GM23338 (cell line): ENCODE data around the gene TMPRSS11F. TPM values are rescaled to one million over a fixed set of nuclear protein-coding genes. Genes with fewer than 3 reads are reported as not detected.

Experiments used
- ATAC-seq: fragments of 200-7000 bp; cut with Tn5 transposase; 3 replicates; pipeline ENCODE4 v1.9.1; 2020
- DNase-seq: peaks from one replicate; pipeline ENCODE4 v3.0.0-alpha.2; 2015; ENCODE audit warnings: low spot score
- H2AFZ ChIP-seq: fragments of 200-600 bp; sonication (generic); 2 replicates; pipeline ENCODE4 v1.8.0; 2016; ENCODE audit warnings: antibody characterized with exemption, mild to moderate bottlenecking, moderate library complexity
- H3F3A ChIP-seq: fragments of 200-600 bp; sonication (generic); replicated peaks from 2 replicates; pipeline ENCODE4 v1.8.0; 2017; ENCODE audit warnings: antibody characterized with exemption, mixed run types, low read depth
- H3K27ac ChIP-seq: fragments of 200-600 bp; sonication (generic); 2 replicates; pipeline ENCODE4 v1.6.1; 2016; ENCODE audit warnings: low read depth
- H3K27me3 ChIP-seq: fragments of 200-600 bp; sonication (generic); 2 replicates; pipeline ENCODE4 v1.8.0; 2016; ENCODE audit warnings: mild to moderate bottlenecking, mixed run types, moderate library complexity; ENCODE audit not compliant: insufficient read depth
- H3K36me3 ChIP-seq: fragments of 200-600 bp; sonication (generic); 2 replicates; pipeline ENCODE4 v1.8.0; 2016; ENCODE audit warnings: mild to moderate bottlenecking; ENCODE audit not compliant: insufficient read depth
- H3K4me1 ChIP-seq: fragments of 200-600 bp; sonication (generic); 2 replicates; pipeline ENCODE4 v1.8.0; 2016; ENCODE audit warnings: mild to moderate bottlenecking, moderate library complexity; ENCODE audit not compliant: insufficient read depth
- H3K4me2 ChIP-seq: fragments of 200-600 bp; sonication (generic); 2 replicates; pipeline ENCODE4 v1.7.1; 2017; ENCODE audit warnings: mixed run types
- H3K4me3 ChIP-seq: fragments of 200-600 bp; sonication (generic); 2 replicates; pipeline ENCODE4 v1.6.1; 2016; ENCODE audit warnings: mixed run types
- H3K79me2 ChIP-seq: fragments of 200-600 bp; sonication (generic); replicated peaks from 2 replicates; pipeline ENCODE4 v1.8.0; 2017; ENCODE audit warnings: mild to moderate bottlenecking; ENCODE audit not compliant: insufficient read depth
- H3K9me2 ChIP-seq: fragments of 200-600 bp; sonication (generic); 2 replicates; pipeline ENCODE4 v1.8.0; 2017; ENCODE audit not compliant: insufficient read depth
- H4K20me1 ChIP-seq: fragments of 200-600 bp; sonication (generic); replicated peaks from 2 replicates; pipeline ENCODE4 v1.8.0; 2017; ENCODE audit warnings: mild to moderate bottlenecking; ENCODE audit not compliant: insufficient read depth
- H3K27ac Mint-ChIP-seq: 2 replicates; pipeline ENCODE4 v1.8.0; 2020; ENCODE audit warnings: inconsistent platforms, mild to moderate bottlenecking, moderate library complexity, mixed read lengths
- H3K27me3 Mint-ChIP-seq: 3 replicates; pipeline ENCODE4 v1.8.0; 2022; ENCODE audit warnings: low read depth, mild to moderate bottlenecking, moderate library complexity, mixed read lengths, inconsistent platforms; ENCODE audit not compliant: insufficient read depth, poor library complexity
- H3K36me3 Mint-ChIP-seq: 3 replicates; pipeline ENCODE4 v1.8.0; 2021; ENCODE audit warnings: low read depth, mild to moderate bottlenecking, inconsistent platforms, moderate library complexity, mixed read lengths
- H3K4me1 Mint-ChIP-seq: 3 replicates; pipeline ENCODE4 v1.8.0; 2020; ENCODE audit warnings: mild to moderate bottlenecking, inconsistent platforms, mixed read lengths
- H3K4me3 Mint-ChIP-seq: 3 replicates; pipeline ENCODE4 v1.8.0; 2021; ENCODE audit warnings: moderate library complexity, mild to moderate bottlenecking, inconsistent platforms, mixed read lengths
- H3K9me3 Mint-ChIP-seq: 3 replicates; pipeline ENCODE4 v1.8.0; 2020; ENCODE audit warnings: moderate library complexity, mild to moderate bottlenecking, inconsistent platforms, mixed read lengths
- CREB1 ChIP-seq: fragments of 250-450 bp; sonication (Bioruptor Pico); IDR thresholded peaks from 2 replicates; pipeline ENCODE4 v1.5.0; 2020; ENCODE audit warnings: low read depth, mild to moderate bottlenecking, moderate library complexity
- EZH2 ChIP-seq: fragments of 200-600 bp; sonication (generic); IDR thresholded peaks from one replicate; pipeline ENCODE4 v1.8.0; 2017; ENCODE audit warnings: antibody characterized with exemption, mild to moderate bottlenecking, low read depth; ENCODE audit not compliant: unreplicated experiment
- EZH2phosphoT487 ChIP-seq: fragments of 200-600 bp; sonication (generic); IDR thresholded peaks from one replicate; pipeline ENCODE4 v1.8.1; 2018; ENCODE audit warnings: antibody characterized with exemption; ENCODE audit not compliant: unreplicated experiment
- JUNB ChIP-seq: IDR thresholded peaks from one replicate; pipeline ENCODE4 v1.6.1; 2016; ENCODE audit warnings: antibody characterized with exemption; ENCODE audit not compliant: unreplicated experiment
- NANOG ChIP-seq: IDR thresholded peaks from 2 replicates; pipeline ENCODE4 v1.6.1; 2016; ENCODE audit warnings: antibody characterized with exemption, borderline replicate concordance
- POLR2AphosphoS5 ChIP-seq: IDR thresholded peaks from 2 replicates; pipeline ENCODE4 v1.6.1; 2016; ENCODE audit warnings: antibody characterized with exemption, low read depth
- STAT1 ChIP-seq: IDR thresholded peaks from one replicate; pipeline ENCODE4 v1.6.1; 2016; ENCODE audit warnings: antibody characterized with exemption; ENCODE audit not compliant: unreplicated experiment
- ZNF114 ChIP-seq: fragments of 250-450 bp; sonication (Bioruptor Pico); IDR thresholded peaks from 2 replicates; pipeline ENCODE4 v1.5.0; 2020; ENCODE audit warnings: mild to moderate bottlenecking, moderate library complexity
- ZNF331 ChIP-seq: fragments of 250-450 bp; sonication (Bioruptor Pico); IDR thresholded peaks from 2 replicates; pipeline ENCODE4 v1.5.0; 2020; ENCODE audit warnings: low read depth, mild to moderate bottlenecking, moderate library complexity
- polyA plus RNA-seq: library from polyadenylated mRNA; unstranded; fragments of >200 nt; fragmentation: Nextera tagmentation; extraction: Ambion mirVana; gene quantifications from 2 replicates; pipeline ENCODE4 v1.2.1, GENCODE V29; 2016
- total RNA-seq: library from RNA; depleted of rRNA; stranded (reverse); fragments of >200 nt; shearing (Covaris generic); gene quantifications from 2 replicates; pipeline ENCODE4 v1.2.3, GENCODE V29; 2014
- TF ChIP-seq, protein P1 (sequence below): IDR thresholded peaks from one replicate; pipeline ENCODE4 v1.6.1; 2018; ENCODE audit warnings: antibody characterized with exemption; ENCODE audit not compliant: unreplicated experiment
- TF ChIP-seq, protein P2 (sequence below): fragments of 250-450 bp; sonication (Bioruptor Pico); IDR thresholded peaks from 2 replicates; pipeline ENCODE4 v1.5.0; 2020; ENCODE audit warnings: mild to moderate bottlenecking, moderate library complexity
- TF ChIP-seq, protein P3 (sequence below), 2 experiments: fragments of 200-600 bp in 1 of 2; sonication (generic) in 1 of 2; conservative IDR thresholded peaks; 2 replicates each; pipeline versions ENCODE4 v1.5.1 to v1.6.1; 2016 to 2017; ENCODE audit warnings: antibody characterized with exemption in 2 of 2, low read depth in 2 of 2, mild to moderate bottlenecking in 2 of 2, moderate library complexity in 1 of 2

TMPRSS11F gene
- total and polyA plus RNA-seq, 2 experiments from 2014 or later, result not detected

DNA sequence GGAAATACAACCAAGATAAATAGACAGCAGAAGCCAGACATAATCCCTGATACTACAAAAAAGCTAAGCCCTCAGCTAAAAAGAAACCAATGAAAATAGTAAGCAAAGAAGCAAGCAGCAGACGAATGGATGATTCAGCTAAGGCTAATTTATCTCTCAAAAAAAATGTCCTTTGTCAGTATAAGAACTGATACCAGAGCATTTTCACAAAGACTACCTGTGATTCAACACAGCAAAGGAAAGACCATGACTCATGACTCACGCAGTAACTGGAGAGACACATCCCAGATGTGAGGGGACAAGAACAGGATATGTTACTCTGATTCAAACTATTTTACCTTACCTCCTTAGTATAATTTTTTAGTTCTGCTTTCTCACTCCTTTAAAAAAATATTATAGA lies 22.7 kb upstream of the TMPRSS11F start:
- H3K79me2 ChIP-seq, result no peaks in the 10 kb centered on the region
- peaks cover 6% of the 10 kb centered on the region for H3K9me2 ChIP-seq
- TF ChIP-seq JUNB (no peak), NANOG (no peak), ZNF114 (CRISPR knock-in tag) (no peak), CREB1 (CRISPR knock-in tag) (no peak), STAT1 (no peak), EZH2 (no peak), POLR2AphosphoS5 (no peak), ZNF331 (no peak), EZH2phosphoT487 (no peak)
- TF ChIP-seq, protein P1, sequence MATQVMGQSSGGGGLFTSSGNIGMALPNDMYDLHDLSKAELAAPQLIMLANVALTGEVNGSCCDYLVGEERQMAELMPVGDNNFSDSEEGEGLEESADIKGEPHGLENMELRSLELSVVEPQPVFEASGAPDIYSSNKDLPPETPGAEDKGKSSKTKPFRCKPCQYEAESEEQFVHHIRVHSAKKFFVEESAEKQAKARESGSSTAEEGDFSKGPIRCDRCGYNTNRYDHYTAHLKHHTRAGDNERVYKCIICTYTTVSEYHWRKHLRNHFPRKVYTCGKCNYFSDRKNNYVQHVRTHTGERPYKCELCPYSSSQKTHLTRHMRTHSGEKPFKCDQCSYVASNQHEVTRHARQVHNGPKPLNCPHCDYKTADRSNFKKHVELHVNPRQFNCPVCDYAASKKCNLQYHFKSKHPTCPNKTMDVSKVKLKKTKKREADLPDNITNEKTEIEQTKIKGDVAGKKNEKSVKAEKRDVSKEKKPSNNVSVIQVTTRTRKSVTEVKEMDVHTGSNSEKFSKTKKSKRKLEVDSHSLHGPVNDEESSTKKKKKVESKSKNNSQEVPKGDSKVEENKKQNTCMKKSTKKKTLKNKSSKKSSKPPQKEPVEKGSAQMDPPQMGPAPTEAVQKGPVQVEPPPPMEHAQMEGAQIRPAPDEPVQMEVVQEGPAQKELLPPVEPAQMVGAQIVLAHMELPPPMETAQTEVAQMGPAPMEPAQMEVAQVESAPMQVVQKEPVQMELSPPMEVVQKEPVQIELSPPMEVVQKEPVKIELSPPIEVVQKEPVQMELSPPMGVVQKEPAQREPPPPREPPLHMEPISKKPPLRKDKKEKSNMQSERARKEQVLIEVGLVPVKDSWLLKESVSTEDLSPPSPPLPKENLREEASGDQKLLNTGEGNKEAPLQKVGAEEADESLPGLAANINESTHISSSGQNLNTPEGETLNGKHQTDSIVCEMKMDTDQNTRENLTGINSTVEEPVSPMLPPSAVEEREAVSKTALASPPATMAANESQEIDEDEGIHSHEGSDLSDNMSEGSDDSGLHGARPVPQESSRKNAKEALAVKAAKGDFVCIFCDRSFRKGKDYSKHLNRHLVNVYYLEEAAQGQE, result no peak
- TF ChIP-seq, protein P2, sequence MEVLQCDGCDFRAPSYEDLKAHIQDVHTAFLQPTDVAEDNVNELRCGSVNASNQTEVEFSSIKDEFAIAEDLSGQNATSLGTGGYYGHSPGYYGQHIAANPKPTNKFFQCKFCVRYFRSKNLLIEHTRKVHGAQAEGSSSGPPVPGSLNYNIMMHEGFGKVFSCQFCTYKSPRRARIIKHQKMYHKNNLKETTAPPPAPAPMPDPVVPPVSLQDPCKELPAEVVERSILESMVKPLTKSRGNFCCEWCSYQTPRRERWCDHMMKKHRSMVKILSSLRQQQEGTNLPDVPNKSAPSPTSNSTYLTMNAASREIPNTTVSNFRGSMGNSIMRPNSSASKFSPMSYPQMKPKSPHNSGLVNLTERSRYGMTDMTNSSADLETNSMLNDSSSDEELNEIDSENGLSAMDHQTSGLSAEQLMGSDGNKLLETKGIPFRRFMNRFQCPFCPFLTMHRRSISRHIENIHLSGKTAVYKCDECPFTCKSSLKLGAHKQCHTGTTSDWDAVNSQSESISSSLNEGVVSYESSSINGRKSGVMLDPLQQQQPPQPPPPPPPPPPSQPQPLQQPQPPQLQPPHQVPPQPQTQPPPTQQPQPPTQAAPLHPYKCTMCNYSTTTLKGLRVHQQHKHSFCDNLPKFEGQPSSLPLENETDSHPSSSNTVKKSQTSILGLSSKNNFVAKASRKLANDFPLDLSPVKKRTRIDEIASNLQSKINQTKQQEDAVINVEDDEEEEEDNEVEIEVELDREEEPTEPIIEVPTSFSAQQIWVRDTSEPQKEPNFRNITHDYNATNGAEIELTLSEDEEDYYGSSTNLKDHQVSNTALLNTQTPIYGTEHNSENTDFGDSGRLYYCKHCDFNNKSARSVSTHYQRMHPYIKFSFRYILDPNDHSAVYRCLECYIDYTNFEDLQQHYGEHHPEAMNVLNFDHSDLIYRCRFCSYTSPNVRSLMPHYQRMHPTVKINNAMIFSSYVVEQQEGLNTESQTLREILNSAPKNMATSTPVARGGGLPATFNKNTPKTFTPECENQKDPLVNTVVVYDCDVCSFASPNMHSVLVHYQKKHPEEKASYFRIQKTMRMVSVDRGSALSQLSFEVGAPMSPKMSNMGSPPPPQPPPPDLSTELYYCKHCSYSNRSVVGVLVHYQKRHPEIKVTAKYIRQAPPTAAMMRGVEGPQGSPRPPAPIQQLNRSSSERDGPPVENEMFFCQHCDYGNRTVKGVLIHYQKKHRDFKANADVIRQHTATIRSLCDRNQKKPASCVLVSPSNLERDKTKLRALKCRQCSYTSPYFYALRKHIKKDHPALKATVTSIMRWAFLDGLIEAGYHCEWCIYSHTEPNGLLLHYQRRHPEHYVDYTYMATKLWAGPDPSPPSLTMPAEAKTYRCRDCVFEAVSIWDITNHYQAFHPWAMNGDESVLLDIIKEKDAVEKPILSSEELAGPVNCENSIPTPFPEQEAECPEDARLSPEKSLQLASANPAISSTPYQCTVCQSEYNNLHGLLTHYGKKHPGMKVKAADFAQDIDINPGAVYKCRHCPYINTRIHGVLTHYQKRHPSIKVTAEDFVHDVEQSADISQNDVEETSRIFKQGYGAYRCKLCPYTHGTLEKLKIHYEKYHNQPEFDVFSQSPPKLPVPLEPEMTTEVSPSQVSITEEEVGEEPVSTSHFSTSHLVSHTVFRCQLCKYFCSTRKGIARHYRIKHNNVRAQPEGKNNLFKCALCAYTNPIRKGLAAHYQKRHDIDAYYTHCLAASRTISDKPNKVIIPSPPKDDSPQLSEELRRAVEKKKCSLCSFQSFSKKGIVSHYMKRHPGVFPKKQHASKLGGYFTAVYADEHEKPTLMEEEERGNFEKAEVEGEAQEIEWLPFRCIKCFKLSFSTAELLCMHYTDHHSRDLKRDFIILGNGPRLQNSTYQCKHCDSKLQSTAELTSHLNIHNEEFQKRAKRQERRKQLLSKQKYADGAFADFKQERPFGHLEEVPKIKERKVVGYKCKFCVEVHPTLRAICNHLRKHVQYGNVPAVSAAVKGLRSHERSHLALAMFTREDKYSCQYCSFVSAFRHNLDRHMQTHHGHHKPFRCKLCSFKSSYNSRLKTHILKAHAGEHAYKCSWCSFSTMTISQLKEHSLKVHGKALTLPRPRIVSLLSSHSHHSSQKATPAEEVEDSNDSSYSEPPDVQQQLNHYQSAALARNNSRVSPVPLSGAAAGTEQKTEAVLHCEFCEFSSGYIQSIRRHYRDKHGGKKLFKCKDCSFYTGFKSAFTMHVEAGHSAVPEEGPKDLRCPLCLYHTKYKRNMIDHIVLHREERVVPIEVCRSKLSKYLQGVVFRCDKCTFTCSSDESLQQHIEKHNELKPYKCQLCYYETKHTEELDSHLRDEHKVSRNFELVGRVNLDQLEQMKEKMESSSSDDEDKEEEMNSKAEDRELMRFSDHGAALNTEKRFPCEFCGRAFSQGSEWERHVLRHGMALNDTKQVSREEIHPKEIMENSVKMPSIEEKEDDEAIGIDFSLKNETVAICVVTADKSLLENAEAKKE (CRISPR knock-in tag), result no peak
- TF ChIP-seq, protein P3, sequence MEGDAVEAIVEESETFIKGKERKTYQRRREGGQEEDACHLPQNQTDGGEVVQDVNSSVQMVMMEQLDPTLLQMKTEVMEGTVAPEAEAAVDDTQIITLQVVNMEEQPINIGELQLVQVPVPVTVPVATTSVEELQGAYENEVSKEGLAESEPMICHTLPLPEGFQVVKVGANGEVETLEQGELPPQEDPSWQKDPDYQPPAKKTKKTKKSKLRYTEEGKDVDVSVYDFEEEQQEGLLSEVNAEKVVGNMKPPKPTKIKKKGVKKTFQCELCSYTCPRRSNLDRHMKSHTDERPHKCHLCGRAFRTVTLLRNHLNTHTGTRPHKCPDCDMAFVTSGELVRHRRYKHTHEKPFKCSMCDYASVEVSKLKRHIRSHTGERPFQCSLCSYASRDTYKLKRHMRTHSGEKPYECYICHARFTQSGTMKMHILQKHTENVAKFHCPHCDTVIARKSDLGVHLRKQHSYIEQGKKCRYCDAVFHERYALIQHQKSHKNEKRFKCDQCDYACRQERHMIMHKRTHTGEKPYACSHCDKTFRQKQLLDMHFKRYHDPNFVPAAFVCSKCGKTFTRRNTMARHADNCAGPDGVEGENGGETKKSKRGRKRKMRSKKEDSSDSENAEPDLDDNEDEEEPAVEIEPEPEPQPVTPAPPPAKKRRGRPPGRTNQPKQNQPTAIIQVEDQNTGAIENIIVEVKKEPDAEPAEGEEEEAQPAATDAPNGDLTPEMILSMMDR (conservative IDR thresholded peaks at IDR 0.05; ENCODE audit: low read depth in 2 of 2), result no peak
- no peak overlapping the region for H3K27ac ChIP-seq
- Mint-ChIP-seq H3K36me3 (no peaks in the 10 kb centered on the region), H3K4me3 (no peak overlapping the region), H3K9me3 (peaks cover 9% of the 10 kb centered on the region; the same call in 2 of the 3 replicates), H3K4me1 (no peaks in the 10 kb centered on the region; the same call in 2 of the 3 replicates), H3K27me3 (peaks cover 2% of the 10 kb centered on the region), H3K27ac (0 out of 2 replicates have a peak overlapping the region, but pooled peaks have one; percentile 2)
- no peak for DNase-seq
- H3F3A ChIP-seq, result no peaks in the 10 kb centered on the region
- H3K4me3 ChIP-seq, result no peak overlapping the region
- no peaks in the 10 kb centered on the region for H4K20me1 ChIP-seq
- no peak overlapping the region for H3K4me2 ChIP-seq
- no peaks in the 10 kb centered on the region for H3K27me3 ChIP-seq
- ATAC-seq, result no peak
- H3K36me3 ChIP-seq, result no peaks in the 10 kb centered on the region
- no peak overlapping the region; the same call in 1 of the 2 replicates for H2AFZ ChIP-seq
- H3K4me1 ChIP-seq, result peaks cover 3% of the 10 kb centered on the region; the same call in 1 of the 2 replicates
